OCI-LY3 (cell line): ENCODE data around the gene EFNB2.

Experiments
- CTCF ChIP-seq: fragments of 200-600, 300-600 bp; sonication (generic); IDR thresholded peaks from 2 replicates; pipeline ENCODE4 v1.5.1; 2014; ENCODE audit warnings: antibody characterized with exemption, low read length, low read depth
- EZH2phosphoT487 ChIP-seq: fragments of 200-600 bp; shearing (Covaris generic); IDR thresholded peaks from 2 replicates; pipeline ENCODE4 v1.6.1; 2018; ENCODE audit warnings: antibody characterized with exemption, mixed run types, low read depth

GRCh38 chr13:106526738-106527444 is 8.6 kb downstream of the EFNB2 start:
- TF ChIP-seq CTCF: no peak
- no peak for TF ChIP-seq EZH2phosphoT487
